OCI-LY1 (cell line): ENCODE results near the gene TECR.

Source experiments
- CTCF ChIP-seq: fragments of 200-600 bp; sonication (generic), shearing (Covaris generic); IDR thresholded peaks from 2 replicates; pipeline ENCODE4 v1.5.1; 2017; ENCODE audit warnings: mild to moderate bottlenecking, antibody characterized with exemption, low read length, moderate library complexity, mixed read lengths
- EZH2 ChIP-seq: fragments of 200-600 bp; sonication (generic), shearing (Covaris generic); IDR thresholded peaks from 2 replicates; pipeline ENCODE4 v1.8.0; 2017; ENCODE audit warnings: borderline replicate concordance, mixed run types, mild to moderate bottlenecking, antibody characterized with exemption, low read length, moderate library complexity, mixed read lengths

GRCh38 chr19:14611051-14611450 lies 81.7 kb downstream of the TECR start:
- no peak for TF ChIP-seq CTCF
- no peak for TF ChIP-seq EZH2
